ENCODE results near the gene DNAJC1.
"Not testable (repeated sequence)": the region's sequence is repeated elsewhere in the genome, so short reads cannot be mapped to it uniquely, and the experiment has no call there.

DNAJC1 gene

DNA sequence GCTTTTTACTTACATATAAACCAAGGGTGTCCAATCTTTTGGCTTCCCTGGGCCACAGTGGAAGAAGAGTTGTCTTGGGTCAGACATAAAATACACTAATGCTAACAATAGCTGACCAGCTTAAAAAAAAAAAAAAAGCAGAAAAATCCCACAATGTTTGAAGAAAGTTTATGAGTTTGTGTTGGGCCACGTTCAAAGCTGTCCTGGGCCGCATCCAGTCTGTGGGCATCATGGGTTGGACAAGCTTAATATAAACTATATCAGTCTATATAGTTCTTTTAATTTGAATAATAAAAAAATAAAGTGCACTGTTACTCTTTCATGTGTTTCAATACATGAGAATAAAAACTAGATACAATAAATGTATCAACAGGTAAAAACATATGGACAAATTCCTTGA lies 179.9 kb downstream of the DNAJC1 start:
- no peak for DNase-seq

- not testable (repeated sequence) for DNase-seq
Measured at GRCh38 chr10:21822273-21822672, 181.3 kb downstream of the DNAJC1 start.

GRCh38 chr10:21820952-21821351 lies 182.6 kb downstream of the DNAJC1 start:
- no peak for DNase-seq

GRCh38 chr10:21818416-21818815 lies 185.1 kb downstream of the DNAJC1 start:
- DNase-seq = not testable (repeated sequence)

DNA sequence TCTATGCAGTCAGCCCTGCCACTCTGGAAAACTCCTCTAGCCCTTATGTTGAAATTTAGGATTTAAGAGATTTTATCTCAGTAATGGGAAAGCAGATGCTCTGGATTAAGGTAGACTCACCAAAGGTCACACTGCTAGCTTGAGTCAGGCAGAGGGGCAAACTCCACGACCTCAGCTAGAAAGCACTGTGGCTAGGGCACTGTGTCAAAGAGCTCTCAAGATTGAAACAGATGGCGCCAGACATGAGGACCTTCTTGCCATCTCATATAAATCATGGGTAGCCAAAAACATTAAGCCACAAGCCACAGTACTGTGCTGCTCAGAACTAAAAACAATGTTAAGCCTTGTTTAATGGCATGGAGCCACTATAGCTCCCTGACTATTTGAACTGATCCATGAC lies 188.7 kb downstream of the DNAJC1 start:
- DNase-seq = no peak

GRCh38 chr10:21813946-21814345 lies 189.6 kb downstream of the DNAJC1 start:
- DNase-seq = no peak

- DNase-seq = no peak
Measured at GRCh38 chr10:21811245-21811585, 192.3 kb downstream of the DNAJC1 start.

GRCh38 chr10:21810582-21811244 lies 192.8 kb downstream of the DNAJC1 start:
- no peak for DNase-seq

DNA sequence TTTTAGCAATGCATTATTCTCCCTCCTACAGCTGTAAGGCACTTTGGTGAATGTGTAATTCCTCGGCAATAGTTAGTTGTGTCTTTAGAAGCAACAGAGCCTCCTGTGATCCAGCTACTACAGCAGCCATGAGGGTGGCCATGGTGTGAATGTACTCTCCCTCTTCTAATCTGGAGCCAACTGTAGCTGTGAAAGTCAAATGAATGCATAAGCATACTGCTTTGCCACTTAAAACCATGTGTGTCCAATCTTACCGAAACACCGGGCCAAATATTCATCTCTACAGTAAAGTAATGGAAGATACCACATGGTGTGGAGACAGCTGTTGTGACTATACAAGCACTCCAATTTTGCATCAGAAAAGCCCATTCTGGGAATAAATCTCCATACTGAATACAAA lies 195.0 kb downstream of the DNAJC1 start:
- DNase-seq = no peak

- no peak for DNase-seq
Measured at GRCh38 chr10:21807180-21807579, 196.3 kb downstream of the DNAJC1 start.

GRCh38 chr10:21803374-21803773 lies 200.2 kb downstream of the DNAJC1 start:
- no peak for DNase-seq

DNA sequence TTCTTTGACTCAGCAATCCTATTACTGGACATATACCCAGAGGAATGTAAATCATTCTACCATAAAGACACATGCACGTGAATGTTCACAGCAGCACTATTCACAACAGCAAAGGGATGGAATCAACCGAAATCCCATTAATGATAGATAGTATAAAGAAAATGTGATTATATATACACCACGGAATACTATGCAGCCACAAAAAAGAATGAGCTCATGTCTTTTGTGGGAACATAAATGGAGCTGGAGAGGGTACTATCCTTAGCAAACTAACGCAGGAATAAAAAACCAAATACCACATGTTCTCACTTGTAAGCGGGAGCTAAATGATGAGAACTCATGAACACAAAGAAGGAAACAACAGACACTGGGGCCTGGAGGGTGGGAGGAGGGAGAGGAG lies 201.9 kb downstream of the DNAJC1 start:
- no peak for DNase-seq

GRCh38 chr10:21797984-21798765 lies 205.4 kb downstream of the DNAJC1 start:
- DNase-seq = no peak

- no peak for DNase-seq
Measured at GRCh38 chr10:21797533-21797932, 206.0 kb downstream of the DNAJC1 start.

DNA sequence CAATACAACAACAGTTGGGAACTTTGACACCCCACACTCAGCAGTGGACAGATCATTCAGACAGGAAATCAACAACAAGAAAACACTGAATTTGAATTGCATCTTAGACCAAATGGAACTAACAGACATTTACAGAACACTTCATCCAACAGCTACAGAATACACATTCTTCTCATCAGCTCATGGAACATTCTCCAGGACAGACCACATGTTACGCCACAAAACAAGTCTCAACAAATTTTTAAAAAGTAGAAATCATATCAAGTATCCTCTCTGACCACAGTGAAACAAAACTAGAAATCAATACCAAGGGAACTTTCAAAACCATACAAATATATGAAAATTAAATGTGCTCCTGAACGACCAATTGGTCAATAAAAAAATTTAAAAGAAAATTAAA lies 212.3 kb downstream of the DNAJC1 start:
- no peak for DNase-seq

GRCh38 chr10:21776883-21777282 lies 226.6 kb downstream of the DNAJC1 start:
- DNase-seq = no peak

DNA sequence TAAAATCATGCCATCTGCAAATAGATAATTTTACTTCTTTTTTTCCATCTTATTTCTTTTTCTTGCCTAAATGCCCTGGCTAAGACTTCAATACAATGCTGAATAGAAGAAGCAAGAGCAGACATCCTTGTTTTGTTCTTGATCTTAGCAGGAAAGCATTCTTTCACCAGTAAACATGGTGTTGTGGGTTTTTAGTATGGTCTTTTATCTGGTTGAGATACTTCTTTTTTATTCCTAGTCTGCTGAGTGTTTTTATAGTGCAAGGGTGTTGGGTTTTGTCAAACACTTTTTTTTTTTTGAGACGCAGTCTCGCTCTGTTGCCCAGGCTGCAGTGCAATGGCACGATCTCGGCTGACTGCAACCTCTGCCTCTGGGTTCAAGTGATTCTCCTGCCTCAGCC lies 232.3 kb downstream of the DNAJC1 start:
- no peak for DNase-seq

DNA sequence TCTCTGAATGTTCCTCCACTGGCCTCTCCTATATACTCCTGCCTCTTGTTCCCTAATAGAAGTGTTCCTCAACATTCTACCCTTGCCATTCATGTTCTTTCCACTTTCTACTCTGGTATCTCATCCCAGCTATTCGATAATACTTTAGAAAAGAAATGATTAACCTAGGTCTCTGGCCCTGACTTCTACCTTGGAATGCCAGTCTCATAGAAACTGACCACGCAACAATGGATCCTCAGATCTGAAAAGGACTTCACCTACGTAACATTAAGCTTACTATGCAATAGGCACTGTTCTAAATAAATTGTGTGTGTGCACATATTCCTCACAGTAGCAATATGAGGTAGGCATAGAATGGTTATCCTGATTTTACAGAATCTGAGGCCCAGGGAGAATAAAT lies 234.5 kb downstream of the DNAJC1 start:
- DNase-seq = no peak

DNA sequence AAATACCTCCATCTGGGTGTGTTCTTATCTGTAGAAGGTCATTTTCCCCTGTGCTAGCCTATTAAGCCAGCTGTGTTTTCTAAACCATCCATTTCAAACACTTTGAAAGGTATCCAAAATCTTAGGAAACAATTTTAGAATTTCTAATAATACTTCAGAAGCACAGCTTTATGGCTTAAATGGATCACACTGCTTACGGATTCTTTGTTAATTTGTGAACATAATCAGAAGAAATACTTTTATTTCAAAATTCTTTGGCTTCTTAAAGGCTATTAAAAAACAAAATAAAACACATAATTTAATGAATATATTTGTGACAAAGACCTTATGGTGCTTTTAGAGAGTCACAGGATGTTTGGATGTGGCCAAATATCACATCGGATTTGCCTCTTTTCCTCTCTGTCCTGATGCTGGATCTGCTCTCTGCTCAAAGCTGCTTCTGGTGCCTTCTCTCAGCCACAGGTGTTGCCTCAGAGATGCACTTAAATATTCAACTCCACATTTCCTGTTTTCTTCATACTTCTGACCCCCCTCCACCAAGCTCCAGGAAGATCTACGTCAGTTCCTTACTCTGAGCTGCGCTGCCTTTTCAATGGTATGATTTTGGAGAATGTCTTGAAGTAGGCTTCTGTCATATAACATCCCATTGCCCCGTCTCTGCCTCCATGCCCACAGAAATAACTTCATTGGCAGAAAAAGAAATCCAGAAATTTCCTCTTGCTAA lies 238.9 kb downstream of the DNAJC1 start:
- DNase-seq = no peak

- no peak for DNase-seq
Measured at GRCh38 chr10:21760332-21760731, 243.2 kb downstream of the DNAJC1 start.

- no peak for DNase-seq
Measured at GRCh38 chr10:21759232-21759631, 244.3 kb downstream of the DNAJC1 start.

DNA sequence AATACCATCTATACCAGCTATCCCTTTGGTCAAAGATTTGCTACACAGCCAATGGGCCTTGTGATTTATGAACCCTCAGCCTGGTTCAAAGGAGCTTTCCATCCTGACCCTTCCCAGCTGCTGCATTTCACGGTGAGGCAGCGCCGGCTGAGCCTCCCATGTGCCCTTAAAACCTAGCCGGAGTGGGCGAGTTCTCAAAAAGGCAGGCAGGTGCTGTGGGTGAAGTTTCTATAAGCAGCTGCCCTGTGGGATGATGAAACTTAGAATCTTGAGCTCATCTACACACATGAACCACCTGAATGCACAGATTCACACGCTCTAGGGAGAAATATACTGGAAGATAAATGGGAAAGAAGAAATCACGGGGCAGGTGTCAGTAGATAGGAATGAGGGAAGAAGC lies 244.8 kb downstream of the DNAJC1 start:
- no peak for DNase-seq

DNA sequence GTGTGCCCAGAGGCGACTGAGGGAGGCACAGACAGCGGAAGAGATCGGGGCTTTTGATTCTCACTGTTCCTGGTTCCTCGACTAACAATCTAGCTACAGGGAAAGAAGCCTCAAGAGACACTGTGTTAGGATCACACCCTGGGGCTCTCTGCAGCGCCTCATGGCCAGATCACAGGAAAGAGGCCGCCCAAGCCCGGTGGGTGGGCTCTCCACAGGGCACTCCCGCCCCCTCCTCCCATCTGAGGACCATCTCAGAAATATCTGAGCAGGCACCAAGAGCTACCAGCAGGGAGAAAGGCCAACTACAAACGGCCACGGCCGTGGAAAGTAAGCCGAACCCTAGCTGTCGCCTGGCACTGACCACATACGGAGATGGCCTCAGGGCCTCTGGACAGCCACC lies 245.3 kb downstream of the DNAJC1 start:
- DNase-seq = no peak
